NCI-H2171 (cell line): ENCODE results near the gene LPAR1.

Experiments used
- DNase-seq: peaks from one replicate; lab custom pipeline; 2025; lab: John Stamatoyannopoulos, UW

Gene LPAR1

GRCh38 chr9:111000202-111000601, 38.1 kb downstream of the LPAR1 start:
- DNase-seq = no peak

GRCh38 chr9:110999379-110999778, 38.9 kb downstream of the LPAR1 start:
- DNase-seq = no peak

GRCh38 chr9:110997847-110998246, 40.4 kb downstream of the LPAR1 start:
- no peak for DNase-seq

GRCh38 chr9:110996436-110997220, 41.6 kb downstream of the LPAR1 start:
- no peak for DNase-seq

GRCh38 chr9:110995420-110996340, 42.6 kb downstream of the LPAR1 start:
- no peak for DNase-seq

- no peak for DNase-seq
Observed at GRCh38 chr9:110994771-110995241, 43.5 kb downstream of the LPAR1 start.

GRCh38 chr9:110990481-110990880, 47.8 kb downstream of the LPAR1 start:
- DNase-seq = no peak

- DNase-seq = no peak
Observed at GRCh38 chr9:110986529-110986928, 51.7 kb downstream of the LPAR1 start.

- DNase-seq = no peak
Observed at GRCh38 chr9:110984890-110985437, 53.3 kb downstream of the LPAR1 start.

- no peak for DNase-seq
Observed at GRCh38 chr9:110980261-110980660, 58.0 kb downstream of the LPAR1 start.

GRCh38 chr9:110979636-110980035, 58.6 kb downstream of the LPAR1 start:
- DNase-seq = no peak

GRCh38 chr9:110978516-110978915, 59.8 kb downstream of the LPAR1 start:
- no peak for DNase-seq

- DNase-seq = no peak
Observed at GRCh38 chr9:110977259-110977709, 61.0 kb downstream of the LPAR1 start.

- DNase-seq = no peak
Observed at GRCh38 chr9:110975969-110976368, 62.3 kb downstream of the LPAR1 start.

- no peak for DNase-seq
Observed at GRCh38 chr9:110975278-110975677, 63.0 kb downstream of the LPAR1 start.

- no peak for DNase-seq
Observed at GRCh38 chr9:110971705-110972104, 66.6 kb downstream of the LPAR1 start.

GRCh38 chr9:110971234-110971633, 67.0 kb downstream of the LPAR1 start:
- DNase-seq = no peak

GRCh38 chr9:110969971-110970386, 68.3 kb downstream of the LPAR1 start:
- no peak for DNase-seq

GRCh38 chr9:110968096-110968495, 70.2 kb downstream of the LPAR1 start:
- no peak for DNase-seq

- DNase-seq = no peak
Observed at GRCh38 chr9:110967196-110967595, 71.1 kb downstream of the LPAR1 start.

- no peak for DNase-seq
Observed at GRCh38 chr9:110960288-110960687, 78.0 kb downstream of the LPAR1 start.

- DNase-seq = no peak
Observed at GRCh38 chr9:110958847-110959246, 79.4 kb downstream of the LPAR1 start.
